K562 (cell line): ENCODE measurements around the gene KTN1. TPM values are rescaled to one million over a fixed set of nuclear protein-coding genes. Genes with fewer than 3 reads are reported as not detected.

ENCODE experiments used
- ATAC-seq: fragments of 200-7000 bp; cut with Tn5 transposase; 3 replicates; pipeline ENCODE4 v1.9.1; 2020; ENCODE audit warnings: moderate library complexity
- BruUV-seq: library from RNA; stranded (reverse); fragments of 400-500 nt; replicated peaks from 2 replicates; lab custom pipeline; 2021; lab: Mats Ljungman, UMichigan
- CTCF ChIA-PET: fragments of 300-600 bp; formaldehyde crosslinking; extraction: SDS; loops from one replicate; lab custom pipeline; 2021; ENCODE audit warnings: low intra/inter-chr PET ratio; lab: Yijun Ruan, JAX
- POLR2A ChIA-PET: fragments of 300-600, 350-650 bp; sonication (Branson Sonifier 250); formaldehyde crosslinking; extraction: SDS; loops from one replicate; lab custom pipeline; 2021; ENCODE audit warnings: antibody characterized with exemption, inconsistent platforms; lab: Yijun Ruan, JAX
- DNase-seq, 4 experiments: peaks; one replicate each; pipeline versions ENCODE4 v3.0.0 to v3.0.0-alpha.2; 2011 to 2018; ENCODE audit warnings: low spot score in 3 of 4, mixed read lengths in 3 of 4; ENCODE audit errors: extremely low read depth in 1 of 4
- FAIRE-seq: peaks from 2 replicates; lab custom pipeline; 2011; peaks lifted over from hg19 to GRCh38; lab: Jason Lieb, UNC
- H2AFZ ChIP-seq: 2 replicates; pipeline ENCODE4 v1.6.0; 2011; ENCODE audit warnings: low read depth, low read length, control low read depth, inconsistent platforms
- H3K27ac ChIP-seq: fragments of 200-600 bp; 3 replicates; pipeline ENCODE4 v1.8.0; 2011; ENCODE audit warnings: low read depth, mild to moderate bottlenecking, control low read depth, inconsistent platforms, low read length, moderate library complexity, mixed read lengths; ENCODE audit errors: extremely low read depth
- H3K27me3 ChIP-seq, 2 experiments: fragments of 300-600 bp in 1 of 2; 2 replicates in 1 of 2; 3 replicates in 1 of 2; pipeline versions ENCODE4 v1.6.0 to v1.8.0; 2011; ENCODE audit warnings: inconsistent platforms in 2 of 2, low read length in 2 of 2, mild to moderate bottlenecking in 1 of 2, mixed read lengths in 1 of 2, moderate library complexity in 1 of 2; ENCODE audit not compliant: control insufficient read depth in 2 of 2, insufficient read depth in 2 of 2
- H3K36me3 ChIP-seq: fragments of 300-600 bp; 3 replicates; pipeline ENCODE4 v1.8.0; 2011; ENCODE audit warnings: mild to moderate bottlenecking, low read length, inconsistent platforms; ENCODE audit not compliant: control insufficient read depth, insufficient read depth
- H3K4me1 ChIP-seq, 2 experiments: fragments of 200-600 bp in 1 of 2; replicated peaks in 1 of 2; 2 replicates in 1 of 2; 3 replicates in 1 of 2; pipeline versions ENCODE4 v1.5.1 to v1.8.0; 2011; ENCODE audit warnings: inconsistent platforms in 2 of 2, low read length in 2 of 2, mild to moderate bottlenecking in 1 of 2, mixed read lengths in 1 of 2, moderate library complexity in 1 of 2; ENCODE audit not compliant: control insufficient read depth in 2 of 2, insufficient read depth in 2 of 2
- H3K4me2 ChIP-seq: 2 replicates; pipeline ENCODE4 v1.6.1; 2011; ENCODE audit warnings: low read length, control low read depth, inconsistent platforms, mixed read lengths; ENCODE audit not compliant: insufficient read depth
- H3K4me3 ChIP-seq: fragments of 200-600 bp; sonication (generic), shearing (Covaris generic); 2 replicates; pipeline ENCODE4 v1.5.1; 2016; ENCODE audit warnings: control low read depth, inconsistent platforms
- H3K79me2 ChIP-seq: fragments of 200-600 bp; 3 replicates; pipeline ENCODE4 v1.8.0; 2011; ENCODE audit warnings: low read length, inconsistent platforms; ENCODE audit not compliant: control insufficient read depth, insufficient read depth
- H3K9ac ChIP-seq, 2 experiments: 2 replicates each; pipeline versions ENCODE4 v1.6.0 to v1.6.1; 2011; ENCODE audit warnings: low read depth in 2 of 2, low read length in 2 of 2, control low read depth in 1 of 2, inconsistent platforms in 1 of 2, mild to moderate bottlenecking in 1 of 2, mixed read lengths in 1 of 2; ENCODE audit not compliant: insufficient read depth in 1 of 2
- H3K9me1 ChIP-seq: one replicate; pipeline ENCODE4 v1.6.0; 2011; ENCODE audit warnings: inconsistent platforms, mild to moderate bottlenecking, low read length, moderate library complexity; ENCODE audit not compliant: control insufficient read depth, insufficient read depth
- H3K9me3 ChIP-seq: replicated peaks from 2 replicates; pipeline ENCODE4 v1.5.1; 2011; ENCODE audit warnings: low read depth, low read length, inconsistent platforms; ENCODE audit not compliant: control insufficient read depth, insufficient read depth
- H4K20me1 ChIP-seq: replicated peaks from 2 replicates; pipeline ENCODE4 v1.6.1; 2011; ENCODE audit warnings: low read length, inconsistent platforms, mixed read lengths; ENCODE audit not compliant: control insufficient read depth, insufficient read depth
- ARID2 ChIP-seq: fragments of 450-650 bp; IDR thresholded peaks from 2 replicates; pipeline ENCODE4 v1.6.1; 2017; ENCODE audit warnings: antibody characterized with exemption, mild to moderate bottlenecking
- BCL6 ChIP-seq: fragments of 250-450 bp; sonication (Bioruptor Pico); IDR thresholded peaks from 2 replicates; pipeline ENCODE4 v1.4.0; 2020
- CBX2 ChIP-seq: fragments of 200-600 bp; sonication (generic); IDR thresholded peaks from one replicate; pipeline ENCODE4 v1.6.1; 2012; ENCODE audit warnings: mild to moderate bottlenecking, low read length, inconsistent platforms; ENCODE audit not compliant: insufficient read depth, poor library complexity, severe bottlenecking
- CREBBP ChIP-seq: IDR thresholded peaks from one replicate; pipeline ENCODE4 v1.6.1; 2012; ENCODE audit warnings: low read depth, mild to moderate bottlenecking, control low read depth, inconsistent platforms, low read length
- FOSL1 ChIP-seq: fragments of 200-800 bp; sonication (Bioruptor generic); conservative IDR thresholded peaks from 2 replicates; pipeline ENCODE4 v1.6.1; 2016; ENCODE audit warnings: missing genetic modification characterization, missing compliant biosample characterization
- GABPA ChIP-seq: fragments of 200-800 bp; sonication (Bioruptor generic); conservative IDR thresholded peaks from 2 replicates; pipeline ENCODE4 v1.6.1; 2016; ENCODE audit warnings: low read depth, missing genetic modification characterization, missing compliant biosample characterization
- HOXB6 ChIP-seq: fragments of 250-450 bp; sonication (Bioruptor Pico); IDR thresholded peaks from 2 replicates; pipeline ENCODE4 v1.5.1; 2022; ENCODE audit warnings: mild to moderate bottlenecking, borderline replicate concordance
- LCOR ChIP-seq: sonication (generic); formaldehyde crosslinking; IDR thresholded peaks from 2 replicates; pipeline ENCODE4 v1.8.0; 2022; ENCODE audit warnings: mild to moderate bottlenecking, missing genetic modification reagents
- NFIC ChIP-seq: fragments of 450-650 bp; IDR thresholded peaks from 2 replicates; pipeline ENCODE4 v1.6.1; 2017; ENCODE audit warnings: mild to moderate bottlenecking, inconsistent platforms
- RCOR1 ChIP-seq, 2 experiments: IDR thresholded peaks; 2 replicates each; pipeline ENCODE4 v1.6.1; 2012; ENCODE audit warnings: low read depth in 2 of 2, low read length in 2 of 2, borderline replicate concordance in 1 of 2, improper control_type of control experiment in 1 of 2
- SMAD1 ChIP-seq: fragments of 150-350 bp; IDR thresholded peaks from 2 replicates; pipeline ENCODE4 v1.6.1; 2014; ENCODE audit warnings: low read length, low read depth; ENCODE audit not compliant: partially characterized antibody
- SNRNP70 ChIP-seq: fragments of 200-400 bp; formaldehyde crosslinking; optimal IDR thresholded peaks from 2 replicates; pipeline ENCODE3; 2017; ENCODE audit warnings: low read depth, low read length
- SRSF9 ChIP-seq: fragments of 200-400 bp; formaldehyde crosslinking; IDR thresholded peaks from 2 replicates; pipeline ENCODE4 v1.6.1; 2017; ENCODE audit warnings: low read depth, low read length, borderline replicate concordance
- STAG1 ChIP-seq: sonication (generic); formaldehyde crosslinking; IDR thresholded peaks from 2 replicates; pipeline ENCODE4 v1.5.0; 2020; ENCODE audit warnings: missing genetic modification reagents, borderline replicate concordance
- TAF9B ChIP-seq: fragments of 450-650 bp; IDR thresholded peaks from 2 replicates; pipeline ENCODE4 v1.6.1; 2018; ENCODE audit warnings: mild to moderate bottlenecking; ENCODE audit not compliant: partially characterized antibody
- XRCC4 ChIP-seq: IDR thresholded peaks from one replicate; pipeline ENCODE4 v1.6.1; 2011; ENCODE audit not compliant: insufficient read depth, insufficient read length; ENCODE audit errors: extremely low read depth
- ZNF699 ChIP-seq: fragments of 250-450 bp; sonication (Bioruptor Pico); IDR thresholded peaks from 2 replicates; pipeline ENCODE4 v1.8.0; 2021; ENCODE audit warnings: mild to moderate bottlenecking, moderate library complexity; ENCODE audit not compliant: insufficient replicate concordance
- WGBS: fragments of 100-300 bp; shearing (Covaris generic); methylation state at CpG from one replicate; pipeline ENCODE4 v1.1.6; 2016; ENCODE audit warnings: low coverage, mixed read lengths; ENCODE audit not compliant: insufficient coverage; ENCODE audit errors: missing lambda C conversion rate; 5-methylcytosine and 5-hydroxymethylcytosine counted together
- in situ Hi-C: fragments of 300-500 bp; cut with MboI; formaldehyde crosslinking; loops from 4 replicates; pipeline ENCODE4 v1.15.0; 2018; ENCODE audit warnings: inconsistent platforms, mixed read lengths
- intact Hi-C: fragments of 100-400 bp; cut with micrococcal nuclease; formaldehyde crosslinking; loops from 2 replicates; pipeline ENCODE4 v1.14.2; 2022
- polyA plus RNA-seq, 8 experiments: library from polyadenylated mRNA; depleted of rRNA in 4 of 8; stranded (reverse) in 5 of 8; unstranded in 3 of 8; fragments of >200 nt; fragmentation: Nextera tagmentation in 2 of 8; fragmentation: Illumina TruSeq in 1 of 8; extraction: Ambion mirVana in 2 of 8; extraction: Trizol in 1 of 8; gene quantifications; 2 replicates each; pipeline versions ENCODE4 v1.2.1 to v1.2.3, GENCODE V29; 2011 to 2014; ENCODE audit warnings: inconsistent platforms in 1 of 8, missing spikeins in 1 of 8
- total RNA-seq, 7 experiments: library from RNA; depleted of rRNA in 6 of 7; stranded (reverse); fragments of >200 nt in 6 of 7; fragmentation: Illumina TruSeq in 2 of 7; extraction: Trizol in 2 of 7; gene quantifications; 2 replicates each; pipeline versions ENCODE4 v1.2.1 to v1.2.3, GENCODE V29; 2011 to 2021; ENCODE audit warnings: low replicate concordance in 1 of 7
- TF ChIP-seq, protein P1 (sequence below), 3 experiments: fragments of 200-800 bp in 1 of 3; fragments of 250-450 bp in 1 of 3; fragments of 450-650 bp in 1 of 3; sonication (Bioruptor Pico) in 1 of 3; sonication (Bioruptor generic) in 1 of 3; formaldehyde crosslinking in 1 of 3; IDR thresholded peaks; 2 replicates each; pipeline versions ENCODE4 v1.6.1 to v1.8.0; 2016 to 2022; ENCODE audit warnings: mild to moderate bottlenecking in 2 of 3, missing genetic modification characterization in 2 of 3, missing compliant biosample characterization in 1 of 3, moderate library complexity in 1 of 3

Gene KTN1
- total and polyA plus RNA-seq, 9 of the 15 experiments (the other 6 are each of a cell fraction or from before 2014, with no cell fraction given), result 34.8 to 120 (median 63.6) TPM

- no peak for ATAC-seq
- POLR2A ChIA-PET, result no interaction called here
- no TSS peak for BruUV-seq
Measured at GRCh38 chr14:55574988-55575387, 5.0 kb upstream of the KTN1 start.

DNA sequence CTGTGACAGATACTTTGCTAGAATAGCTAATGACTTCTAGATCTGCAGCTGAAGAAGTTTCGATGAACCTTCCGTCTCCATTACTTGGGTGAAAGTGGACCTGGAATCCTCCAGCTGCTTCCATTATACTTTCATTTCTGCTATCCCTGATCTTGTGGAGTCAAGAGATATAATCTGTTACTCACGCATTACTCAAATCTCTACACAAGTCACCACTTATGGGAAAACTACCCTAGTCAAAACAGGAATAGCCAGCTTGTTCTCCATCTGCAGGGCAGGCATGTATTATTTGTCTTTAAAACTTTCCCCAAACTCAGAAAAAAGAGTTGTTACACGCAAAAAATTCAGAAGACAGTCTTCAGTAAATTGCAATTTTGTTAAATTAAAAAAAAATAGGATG, 2.8 kb upstream of the KTN1 start:
- Histone ChIP-seq H3K27ac (no peak overlapping the region), H3K9me1 (no peaks in the 10 kb centered on the region), H3K4me2 (no peak overlapping the region), H3K36me3 (peaks cover 4% of the 10 kb centered on the region; the same call in 1 of the 3 replicates), H3K27me3 (no peaks in the 10 kb centered on the region), H3K9me3 (no peaks in the 10 kb centered on the region), H3K79me2 (peaks cover 31% of the 10 kb centered on the region), H3K9ac (no peak overlapping the region), H3K4me3 (no peak overlapping the region), H4K20me1 (no peaks in the 10 kb centered on the region; the same call in 1 of the 2 replicates), H2AFZ (no peak overlapping the region), H3K4me1 (peaks cover 8 to 11% of the 10 kb centered on the region in 2 experiments; a peak in 3 of 5 replicates)
- TF ChIP-seq FOSL1 (tag), result peak; percentile 52; the same call in 1 of the 2 replicates
- TF ChIP-seq, protein P1, sequence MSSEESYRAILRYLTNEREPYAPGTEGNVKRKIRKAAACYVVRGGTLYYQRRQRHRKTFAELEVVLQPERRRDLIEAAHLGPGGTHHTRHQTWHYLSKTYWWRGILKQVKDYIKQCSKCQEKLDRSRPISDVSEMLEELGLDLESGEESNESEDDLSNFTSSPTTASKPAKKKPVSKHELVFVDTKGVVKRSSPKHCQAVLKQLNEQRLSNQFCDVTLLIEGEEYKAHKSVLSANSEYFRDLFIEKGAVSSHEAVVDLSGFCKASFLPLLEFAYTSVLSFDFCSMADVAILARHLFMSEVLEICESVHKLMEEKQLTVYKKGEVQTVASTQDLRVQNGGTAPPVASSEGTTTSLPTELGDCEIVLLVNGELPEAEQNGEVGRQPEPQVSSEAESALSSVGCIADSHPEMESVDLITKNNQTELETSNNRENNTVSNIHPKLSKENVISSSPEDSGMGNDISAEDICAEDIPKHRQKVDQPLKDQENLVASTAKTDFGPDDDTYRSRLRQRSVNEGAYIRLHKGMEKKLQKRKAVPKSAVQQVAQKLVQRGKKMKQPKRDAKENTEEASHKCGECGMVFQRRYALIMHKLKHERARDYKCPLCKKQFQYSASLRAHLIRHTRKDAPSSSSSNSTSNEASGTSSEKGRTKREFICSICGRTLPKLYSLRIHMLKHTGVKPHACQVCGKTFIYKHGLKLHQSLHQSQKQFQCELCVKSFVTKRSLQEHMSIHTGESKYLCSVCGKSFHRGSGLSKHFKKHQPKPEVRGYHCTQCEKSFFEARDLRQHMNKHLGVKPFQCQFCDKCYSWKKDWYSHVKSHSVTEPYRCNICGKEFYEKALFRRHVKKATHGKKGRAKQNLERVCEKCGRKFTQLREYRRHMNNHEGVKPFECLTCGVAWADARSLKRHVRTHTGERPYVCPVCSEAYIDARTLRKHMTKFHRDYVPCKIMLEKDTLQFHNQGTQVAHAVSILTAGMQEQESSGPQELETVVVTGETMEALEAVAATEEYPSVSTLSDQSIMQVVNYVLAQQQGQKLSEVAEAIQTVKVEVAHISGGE (CRISPR knock-in tag; IDR thresholded peaks at IDR 0.05), result no peak
- TF ChIP-seq BCL6 (CRISPR knock-in tag), result no peak
- no peak for TF ChIP-seq XRCC4
- no peak for TF ChIP-seq HOXB6 (CRISPR knock-in tag)
- no peak for TF ChIP-seq RCOR1 (IDR thresholded peaks at IDR 0.05; ENCODE audit: borderline replicate concordance in 1 of 2, low read depth in 2 of 2, low read length in 2 of 2)
- no peak for TF ChIP-seq ZNF699 (CRISPR knock-in tag)
- WGBS, result 69% methylated on average over 4 of the region's 4 CpGs
- CTCF ChIA-PET, result no interaction called here
- POLR2A ChIA-PET, result interaction anchor here (0.6 kb wide), 1 partner anchor 522 kb away, joined by 3 read pairs; no protein-coding TSS in a partner anchor
- BruUV-seq, result no TSS peak
- in situ Hi-C loops (no loop called here), intact Hi-C loops (no loop called here)
- FAIRE-seq (no peak), DNase-seq (no peak), ATAC-seq (no peak)

More at GRCh38 chr14:55574988-55575387, 5.0 kb upstream of the KTN1 start:
- no peak for FAIRE-seq
- Histone ChIP-seq H3K4me3 (no peak overlapping the region), H3K4me2 (no peak overlapping the region), H3K9ac (no peak overlapping the region), H3K4me1 (peaks cover 3% of the 10 kb centered on the region in 2 experiments; a peak in 1 of 5 replicates), H3K79me2 (peaks cover 12% of the 10 kb centered on the region; the same call in 1 of the 3 replicates), H3K9me3 (no peaks in the 10 kb centered on the region), H3K36me3 (peaks cover 4% of the 10 kb centered on the region; the same call in 1 of the 3 replicates), H3K27me3 (no peaks in the 10 kb centered on the region), H2AFZ (no peak overlapping the region), H4K20me1 (no peaks in the 10 kb centered on the region), H3K27ac (no peak overlapping the region), H3K9me1 (no peaks in the 10 kb centered on the region)
- CTCF ChIA-PET, result no interaction called here
- no peak for TF ChIP-seq SNRNP70
- TF ChIP-seq SMAD1, result no peak
- TF ChIP-seq CREBBP, result no peak
- TF ChIP-seq STAG1 (CRISPR knock-in tag), result no peak
- TF ChIP-seq NFIC, result no peak
- TF ChIP-seq TAF9B, result no peak
- TF ChIP-seq LCOR (CRISPR knock-in tag), result no peak
- no peak for TF ChIP-seq SRSF9
- TF ChIP-seq CBX2, result no peak
- no peak for TF ChIP-seq ARID2
- no peak for TF ChIP-seq GABPA
- WGBS, result 95% methylated on average over 4 of the region's 7 CpGs
- no peak for DNase-seq
- in situ Hi-C loops, result no loop called here
- intact Hi-C loops, result no loop called here
